NCI-H345 (cell line): ENCODE data around the gene GPATCH4.

Experiments used
- DNase-seq: peaks from one replicate; lab custom pipeline; 2025; lab: John Stamatoyannopoulos, UW

The GPATCH4 gene

DNA sequence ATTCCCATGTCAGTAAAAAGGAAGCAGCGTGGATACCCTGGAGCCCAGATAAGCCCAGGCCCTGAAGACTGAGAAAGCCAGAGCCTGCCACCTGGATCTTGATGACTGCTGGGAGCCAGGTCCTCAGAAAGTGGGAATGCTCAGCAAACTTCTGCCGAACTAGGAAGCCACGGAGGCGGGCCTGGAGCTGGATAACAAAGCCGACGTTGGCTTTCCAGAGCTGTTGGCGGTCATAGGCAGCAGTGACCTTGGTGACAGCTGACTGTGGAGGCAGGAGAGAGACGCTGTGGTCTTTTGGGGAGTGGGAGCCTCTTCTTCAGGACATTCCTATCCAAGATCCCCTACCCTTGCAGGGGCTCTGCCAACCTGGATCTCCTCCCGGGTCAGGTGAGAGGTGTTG, 53.3 kb downstream of the GPATCH4 start:
- DNase-seq: no peak

DNA sequence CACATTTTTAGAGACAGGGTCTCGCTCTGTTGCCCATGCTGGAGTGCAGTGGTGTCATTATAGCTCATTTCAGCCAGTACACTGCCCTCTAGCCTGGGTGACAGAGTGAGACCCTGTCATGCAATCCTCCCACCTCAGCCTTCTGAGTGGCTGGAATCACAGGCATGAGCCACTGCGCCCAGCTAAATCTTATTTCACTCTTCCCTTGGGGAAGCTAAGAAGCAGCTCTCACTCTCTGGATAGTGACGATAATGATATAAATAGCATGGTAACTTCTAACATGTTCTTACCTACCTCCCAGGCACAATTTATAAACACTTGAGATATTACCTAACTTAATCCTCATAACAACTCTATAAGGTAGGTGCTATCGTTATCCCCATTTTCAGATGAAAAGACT, 53.8 kb downstream of the GPATCH4 start:
- DNase-seq: no peak

GRCh38 chr1:156546267-156546666, 55.0 kb downstream of the GPATCH4 start:
- DNase-seq: no peak

DNA sequence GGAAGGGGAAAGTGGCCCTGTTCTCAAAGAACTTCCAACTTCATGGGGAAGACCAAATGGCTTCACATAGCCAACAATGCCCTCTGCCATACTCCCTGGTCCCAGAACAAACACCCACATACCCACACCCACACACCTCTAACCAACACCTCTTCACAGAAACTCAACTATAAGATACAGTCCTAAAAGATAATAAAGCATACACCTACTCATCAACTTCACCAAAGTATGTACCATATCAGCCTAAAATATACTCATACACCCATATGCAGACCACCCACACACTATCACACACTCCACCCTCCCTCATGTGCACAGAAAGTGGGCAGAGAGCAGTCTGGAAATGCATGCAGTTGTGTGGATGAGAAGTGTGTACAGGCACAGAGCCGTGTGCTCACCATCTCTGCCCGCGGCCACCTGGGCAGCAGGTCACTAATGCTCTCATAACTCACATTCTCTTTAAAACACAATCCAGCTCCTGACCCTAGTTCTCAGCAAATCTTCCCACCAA, 56.6 kb downstream of the GPATCH4 start:
- no peak for DNase-seq
